ENCODE measurements around the gene LPP.

DNA sequence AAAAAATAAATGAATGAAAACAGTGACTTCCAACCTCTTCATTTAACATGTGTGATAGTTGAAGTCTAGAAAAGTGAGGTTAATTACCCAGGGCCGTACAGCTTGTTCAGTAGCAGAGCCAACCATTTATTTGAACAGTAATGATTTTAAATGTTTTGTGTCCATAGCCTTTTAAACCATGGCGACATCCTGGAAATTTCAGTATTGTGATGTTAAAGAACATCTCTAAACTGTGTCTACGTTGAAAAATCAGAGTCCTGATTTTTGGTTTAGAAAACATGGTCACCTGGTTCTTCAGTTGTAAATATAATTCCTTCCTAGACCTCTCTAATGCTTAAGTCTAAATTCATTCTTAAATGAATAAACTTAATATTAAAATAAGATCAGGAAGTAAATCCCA, 14.2 kb downstream of the LPP start:
- no peak for TF ChIP-seq EZH2 (IDR thresholded peaks at IDR 0.05; ENCODE audit: borderline replicate concordance, low read length)
- TF ChIP-seq, protein P1, sequence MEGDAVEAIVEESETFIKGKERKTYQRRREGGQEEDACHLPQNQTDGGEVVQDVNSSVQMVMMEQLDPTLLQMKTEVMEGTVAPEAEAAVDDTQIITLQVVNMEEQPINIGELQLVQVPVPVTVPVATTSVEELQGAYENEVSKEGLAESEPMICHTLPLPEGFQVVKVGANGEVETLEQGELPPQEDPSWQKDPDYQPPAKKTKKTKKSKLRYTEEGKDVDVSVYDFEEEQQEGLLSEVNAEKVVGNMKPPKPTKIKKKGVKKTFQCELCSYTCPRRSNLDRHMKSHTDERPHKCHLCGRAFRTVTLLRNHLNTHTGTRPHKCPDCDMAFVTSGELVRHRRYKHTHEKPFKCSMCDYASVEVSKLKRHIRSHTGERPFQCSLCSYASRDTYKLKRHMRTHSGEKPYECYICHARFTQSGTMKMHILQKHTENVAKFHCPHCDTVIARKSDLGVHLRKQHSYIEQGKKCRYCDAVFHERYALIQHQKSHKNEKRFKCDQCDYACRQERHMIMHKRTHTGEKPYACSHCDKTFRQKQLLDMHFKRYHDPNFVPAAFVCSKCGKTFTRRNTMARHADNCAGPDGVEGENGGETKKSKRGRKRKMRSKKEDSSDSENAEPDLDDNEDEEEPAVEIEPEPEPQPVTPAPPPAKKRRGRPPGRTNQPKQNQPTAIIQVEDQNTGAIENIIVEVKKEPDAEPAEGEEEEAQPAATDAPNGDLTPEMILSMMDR (IDR thresholded peaks at IDR 0.05; ENCODE audit: low read length) = no peak
